T-helper 2 cell (primary cell): ENCODE measurements around the gene CLDN9.

ENCODE experiments used
- DNase-seq, 5 experiments: peaks; one replicate each; pipeline versions ENCODE4 v3.0.0 to v3.0.0-alpha.2; 2012 to 2022

CLDN9 gene

GRCh38 chr16:2974319-2975056 is 38.2 kb upstream of the CLDN9 start:
- DNase-seq: no peak

DNA sequence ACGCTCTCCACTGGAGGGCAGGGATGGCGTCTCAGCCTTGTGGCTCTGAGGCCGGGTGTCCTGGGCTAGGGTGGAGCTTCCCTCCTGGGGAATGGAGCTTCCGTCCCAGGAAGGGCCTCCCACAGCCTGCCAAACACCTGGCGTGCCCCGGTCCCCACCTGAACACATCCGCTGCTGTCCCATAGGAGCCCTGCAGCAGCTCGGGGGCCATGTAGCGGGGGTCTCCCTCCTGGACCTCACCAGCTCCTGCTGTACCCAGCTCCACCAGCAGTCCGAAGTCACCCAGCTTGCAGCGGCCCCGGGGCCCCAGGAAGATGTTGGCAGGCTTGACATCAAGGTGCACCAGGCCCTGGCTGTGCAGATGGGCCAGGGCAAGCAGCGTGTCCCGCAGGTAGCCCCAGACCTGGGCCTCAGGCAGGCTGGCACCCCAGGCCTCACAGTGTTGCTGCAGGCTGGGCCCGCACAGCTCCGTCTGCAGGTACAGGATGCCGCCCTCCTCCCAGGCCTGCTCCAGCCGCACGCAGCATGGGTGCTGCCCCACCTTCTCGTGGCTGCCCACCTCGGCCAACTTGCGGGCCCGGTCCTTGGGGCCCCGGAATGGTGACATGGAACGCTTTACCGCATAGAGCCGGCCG is 37.4 kb upstream of the CLDN9 start:
- no peak for DNase-seq

DNA sequence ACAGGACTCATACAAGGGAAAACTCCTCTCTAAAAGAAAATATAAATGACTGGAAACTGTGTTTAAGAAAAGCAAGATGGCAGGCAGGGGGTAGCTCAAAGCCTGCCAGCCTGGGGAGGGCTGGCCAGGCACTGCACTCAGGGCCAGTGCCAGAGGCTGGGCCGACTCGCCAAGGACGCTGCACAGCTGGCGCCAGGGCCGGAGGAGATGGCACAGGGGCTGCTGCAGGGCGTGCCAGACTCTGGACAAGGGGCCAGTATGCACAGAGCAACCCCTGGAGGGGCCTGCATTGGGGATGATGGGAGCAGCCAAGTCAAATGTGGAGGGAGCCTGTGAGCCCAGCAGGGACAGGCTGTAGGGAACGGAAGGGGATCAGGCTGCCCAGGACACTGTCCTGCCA is 36.5 kb upstream of the CLDN9 start:
- DNase-seq: no peak

DNA sequence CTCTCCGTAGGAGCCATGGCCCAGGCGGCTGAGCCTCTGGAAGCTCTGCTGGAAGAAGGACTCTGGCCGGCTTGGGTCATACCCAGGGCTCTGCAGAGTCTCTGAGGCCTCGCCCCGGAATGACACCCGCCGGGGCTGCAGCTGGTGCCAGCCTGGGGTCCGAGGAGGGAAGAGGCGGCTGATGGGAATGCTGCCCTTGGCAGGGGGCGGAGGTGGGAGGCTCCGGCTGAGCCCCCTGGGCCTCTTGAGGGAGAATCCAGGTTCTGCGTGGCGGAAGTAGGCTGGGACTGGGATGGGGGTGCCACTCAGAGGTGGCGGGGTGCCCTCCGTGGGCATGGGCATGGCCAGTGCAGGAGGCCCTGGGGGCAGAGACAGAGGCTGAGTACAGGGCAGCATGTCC is 36.0 kb upstream of the CLDN9 start:
- no peak for DNase-seq

- no peak for DNase-seq
These were observed 35.3 kb upstream of the CLDN9 start for GRCh38 chr16:2977440-2977839.

- DNase-seq: peak in 1 of 5 experiments; percentile 41
These were observed 33.0 kb upstream of the CLDN9 start for GRCh38 chr16:2979669-2980226.

DNA sequence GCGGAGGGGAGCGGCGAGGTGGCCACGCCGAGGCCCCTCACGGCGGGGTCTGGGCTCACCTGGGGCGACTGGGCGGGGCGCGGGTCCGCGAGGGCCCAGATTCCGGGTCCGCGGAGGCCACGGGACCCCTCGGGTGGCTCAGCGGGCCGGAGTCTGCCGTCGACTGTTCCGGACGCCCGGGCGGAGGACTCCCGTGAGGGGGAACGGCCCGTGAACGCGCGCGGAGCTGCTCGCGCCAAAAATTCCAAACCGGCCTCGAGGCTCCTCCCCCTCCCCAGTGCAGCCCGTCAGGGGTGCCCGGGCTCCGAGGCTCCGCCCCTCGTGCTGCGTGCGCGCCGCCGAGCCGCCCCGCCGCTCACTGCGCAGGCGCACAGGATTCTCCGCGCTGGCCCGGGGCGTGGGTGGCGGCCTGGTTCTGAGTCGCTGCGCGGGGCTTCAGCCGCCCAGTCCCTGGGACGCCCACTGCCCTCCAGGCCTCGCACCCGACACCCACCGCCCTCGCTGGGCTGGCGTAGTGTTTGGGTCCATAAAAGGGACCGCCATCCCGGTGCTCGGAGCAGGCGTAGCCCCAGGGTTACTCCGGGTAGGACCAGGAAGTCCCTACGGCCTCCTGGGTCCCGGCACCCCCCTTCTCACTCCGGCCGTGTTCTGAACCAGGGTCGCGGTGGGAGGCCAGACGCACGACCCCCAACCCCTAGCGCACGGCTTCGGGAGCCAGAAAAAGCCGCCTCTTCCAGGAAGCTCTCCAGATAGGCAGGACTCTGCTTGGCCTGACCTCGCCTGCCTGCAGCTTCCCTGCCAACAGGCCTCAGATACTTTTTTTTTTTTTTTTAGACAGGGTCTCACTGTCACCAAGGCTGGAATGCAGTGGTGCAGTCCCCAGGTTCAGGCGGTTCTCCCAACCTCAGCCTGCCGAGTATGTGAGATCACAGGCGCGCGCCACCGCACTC is 32.2 kb upstream of the CLDN9 start, which contains the start of gene PKMYT1:
Gene PKMYT1 (minus strand): TSS at position 220 of the 950 bp plus-strand sequence. CDS start 789 bp downstream, outside the sequence.
- DNase-seq: peak; percentile 91 to 94 (median 91)

- no peak for DNase-seq
These were observed 31.4 kb upstream of the CLDN9 start for GRCh38 chr16:2981177-2981898.

DNA sequence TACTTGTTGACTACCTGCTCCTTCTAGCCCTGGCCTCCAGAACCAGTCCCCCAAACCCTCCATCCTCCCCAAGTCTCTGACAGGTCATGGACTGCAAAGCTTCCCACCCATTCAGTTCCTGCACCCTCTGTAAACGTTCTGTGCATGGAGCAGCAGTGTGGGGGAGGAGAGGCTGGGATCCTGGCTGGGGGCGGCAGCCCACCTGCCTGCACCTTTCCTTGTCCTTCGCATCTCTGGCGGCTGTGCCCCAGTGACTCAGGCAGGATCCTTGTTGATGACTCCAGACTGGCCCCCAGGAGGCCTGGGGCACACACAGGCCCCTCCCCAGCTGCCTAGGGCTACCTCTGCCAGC is 30.8 kb upstream of the CLDN9 start:
- no peak for DNase-seq

DNA sequence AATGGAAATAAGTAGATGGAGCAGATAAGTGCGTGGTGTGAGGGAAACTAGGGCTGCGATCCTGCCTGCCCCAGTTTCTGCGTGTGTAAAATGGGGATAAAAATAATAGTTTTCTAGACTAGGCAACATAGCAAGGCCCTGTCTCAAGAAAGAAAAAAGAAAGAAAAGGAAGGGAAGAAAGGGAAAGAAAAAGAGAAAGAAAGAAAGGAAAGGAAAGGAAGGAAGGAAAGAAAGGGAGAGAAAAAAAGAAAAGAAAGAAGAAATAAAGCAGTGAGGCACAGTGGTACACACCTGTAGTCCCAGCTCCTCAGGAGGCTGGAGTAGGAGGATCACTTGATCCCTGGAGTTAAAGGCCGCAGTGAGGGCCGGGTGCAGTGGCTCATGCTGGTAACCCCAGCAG is 30.3 kb upstream of the CLDN9 start:
- DNase-seq: no peak

DNA sequence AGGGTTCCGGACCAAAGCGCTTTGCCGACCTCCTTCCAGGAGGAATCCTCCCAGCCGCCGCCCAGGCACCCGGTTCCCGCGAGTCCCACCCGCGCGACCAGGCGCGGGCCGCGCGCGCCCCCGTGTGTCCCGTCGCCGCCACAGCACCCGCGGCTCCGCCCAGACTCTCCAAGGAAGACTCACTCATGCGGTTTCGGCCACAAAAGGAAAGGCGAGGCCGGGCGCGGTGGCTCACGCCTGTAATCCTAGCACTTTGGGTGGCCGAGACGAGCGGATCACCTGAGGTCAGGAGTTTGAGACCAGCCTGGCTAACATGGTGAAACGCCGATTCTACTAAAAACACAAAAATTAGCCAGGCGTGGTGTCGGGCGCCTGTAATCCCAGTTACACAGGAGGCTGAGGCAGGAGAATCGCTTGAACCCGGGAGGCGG is 29.0 kb upstream of the CLDN9 start:
- DNase-seq: peak; percentile 28 to 62 (median 53)

DNA sequence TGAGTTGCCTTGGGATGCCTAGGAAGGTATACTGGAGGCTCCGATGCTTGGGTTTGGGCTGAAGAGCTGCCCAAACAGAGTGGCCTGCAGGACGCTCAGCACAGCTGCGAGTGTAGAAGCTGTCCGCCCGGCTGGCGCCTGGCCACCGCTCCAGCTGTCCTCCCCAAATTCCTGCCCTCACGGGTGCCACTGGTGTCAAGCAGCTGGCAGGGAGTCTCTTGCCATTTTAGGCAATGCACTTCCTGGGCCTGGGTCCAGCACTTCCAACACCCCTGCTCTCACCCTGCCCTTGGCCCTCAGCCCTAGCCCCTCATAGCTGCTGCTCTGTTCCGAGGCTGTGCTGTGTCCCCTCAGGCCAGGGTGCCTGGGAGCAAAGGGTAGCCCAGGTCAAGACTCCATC is 27.3 kb upstream of the CLDN9 start:
- no peak for DNase-seq

GRCh38 chr16:2985893-2986355 is 26.8 kb upstream of the CLDN9 start:
- no peak for DNase-seq

DNA sequence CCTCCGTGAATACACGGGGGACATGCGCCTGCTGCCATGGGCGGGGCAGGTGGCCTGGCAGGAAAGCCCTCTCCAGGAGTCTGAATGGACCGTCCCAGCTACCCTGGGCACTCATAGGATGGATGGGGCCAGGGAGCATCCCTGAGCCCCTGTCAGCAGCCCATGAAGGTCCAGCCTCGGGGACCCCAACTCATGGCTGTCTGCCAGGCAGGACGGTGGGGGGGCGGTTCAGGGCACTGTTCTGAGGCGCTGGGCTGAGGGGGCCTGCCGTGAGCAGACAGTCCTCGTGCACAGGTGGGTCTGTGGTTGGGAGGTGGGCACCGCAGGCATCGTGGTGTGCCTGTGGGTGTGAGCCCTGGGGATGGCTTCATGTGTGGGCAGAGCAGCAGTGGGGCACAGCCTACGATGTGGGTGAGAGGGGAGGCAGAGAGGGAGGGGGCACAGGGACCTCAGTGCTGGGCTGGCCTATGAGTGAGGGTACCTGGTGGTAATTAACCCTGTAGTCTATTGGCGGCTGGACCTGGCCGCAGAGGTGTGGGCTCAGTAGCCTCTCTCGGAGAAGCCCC is 26.0 kb upstream of the CLDN9 start:
- DNase-seq: no peak

DNA sequence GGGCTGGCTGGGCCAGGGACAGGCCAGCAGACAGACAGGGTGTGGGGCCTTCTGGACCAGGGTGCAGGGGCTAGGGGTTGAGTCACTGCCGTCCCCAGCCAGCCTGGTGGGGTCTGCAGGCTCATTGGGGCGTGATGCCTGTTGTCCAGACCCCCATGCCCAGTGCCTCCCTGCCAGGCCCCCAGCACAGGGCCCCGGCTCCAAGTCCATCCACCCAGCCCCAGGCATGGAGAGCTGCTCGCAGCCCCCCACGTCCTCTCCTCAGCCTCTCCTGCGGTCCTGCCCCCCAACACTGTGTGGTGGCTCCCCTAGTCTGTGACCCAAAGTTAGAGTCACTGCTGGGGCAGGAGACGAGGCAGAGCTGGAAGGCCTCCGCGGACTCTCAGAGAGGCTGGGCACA is 25.4 kb upstream of the CLDN9 start:
- DNase-seq: no peak

DNA sequence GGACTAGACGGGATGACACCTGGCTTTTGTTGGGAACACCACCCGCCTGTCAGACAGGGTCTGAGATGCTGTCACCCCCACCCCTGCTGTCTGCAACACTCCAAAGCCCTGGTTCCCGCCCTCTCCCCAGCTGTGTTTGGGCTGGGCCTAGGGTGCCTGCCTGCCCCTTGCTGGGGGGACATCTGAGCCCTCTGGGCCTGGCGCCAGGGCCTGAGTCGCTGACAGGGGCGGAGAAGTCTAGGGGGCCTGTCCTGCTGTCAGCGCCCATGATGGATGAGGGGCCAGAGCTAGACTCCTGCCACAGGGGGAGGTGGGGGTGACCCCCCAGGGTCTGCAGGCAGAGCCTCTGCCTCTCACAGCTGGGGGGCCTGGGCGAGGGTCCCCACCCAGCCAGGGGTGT is 24.9 kb upstream of the CLDN9 start:
- DNase-seq: no peak

DNA sequence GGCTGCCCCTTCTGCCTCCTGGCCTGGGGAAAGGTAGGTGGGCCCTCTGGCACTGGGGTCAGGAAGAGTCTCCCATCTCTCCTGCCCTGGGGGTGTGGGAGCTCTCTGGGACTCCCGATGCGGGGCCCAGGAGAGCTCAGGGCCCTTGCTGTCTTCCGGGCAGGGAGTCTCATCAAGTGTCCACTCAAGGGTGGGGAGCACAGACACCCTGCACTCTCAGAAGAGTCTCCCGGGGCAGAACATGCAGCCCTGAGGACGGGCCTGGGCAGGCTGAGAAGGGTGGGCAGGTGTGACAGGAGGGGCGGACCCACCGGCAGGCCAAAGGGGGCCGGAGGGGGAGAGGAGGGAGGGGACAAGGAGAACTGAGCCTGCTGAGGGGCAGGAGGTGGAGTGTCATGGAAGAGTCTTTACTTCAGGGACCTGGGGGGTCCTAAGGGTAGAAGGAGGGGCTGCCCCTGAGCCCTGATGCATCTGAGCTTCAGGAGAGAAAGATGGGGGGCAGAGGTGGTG is 24.1 kb upstream of the CLDN9 start:
- no peak for DNase-seq

- no peak for DNase-seq
These were observed 21.8 kb upstream of the CLDN9 start for GRCh38 chr16:2990891-2991290.

- DNase-seq: no peak
These were observed 21.0 kb upstream of the CLDN9 start for GRCh38 chr16:2991566-2992261.

GRCh38 chr16:2992383-2993081 is 20.2 kb upstream of the CLDN9 start:
- no peak for DNase-seq
